Measurements from ENCODE around the gene DNAJB2.

Gene DNAJB2

DNA sequence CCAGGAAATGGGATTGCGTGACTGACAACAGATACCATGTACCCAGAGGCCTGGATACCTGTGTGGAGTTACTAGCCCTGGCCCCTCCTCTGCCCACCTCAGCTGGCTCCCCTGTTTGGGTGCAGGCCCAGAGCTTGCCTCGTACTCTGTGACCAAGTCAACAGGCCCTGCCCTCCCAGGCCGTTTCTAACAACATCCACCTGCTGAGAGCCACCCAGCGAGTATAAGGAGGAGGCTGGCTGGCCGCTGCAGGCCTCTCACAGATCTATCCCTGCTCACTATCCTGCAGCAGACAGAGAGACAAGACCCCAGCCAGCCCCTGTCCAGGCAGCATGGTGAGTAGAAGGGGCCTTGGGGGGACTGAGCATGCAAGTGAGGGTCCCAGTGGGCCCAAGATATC is 12.9 kb upstream of the DNAJB2 start:
- TF ChIP-seq, protein P1, sequence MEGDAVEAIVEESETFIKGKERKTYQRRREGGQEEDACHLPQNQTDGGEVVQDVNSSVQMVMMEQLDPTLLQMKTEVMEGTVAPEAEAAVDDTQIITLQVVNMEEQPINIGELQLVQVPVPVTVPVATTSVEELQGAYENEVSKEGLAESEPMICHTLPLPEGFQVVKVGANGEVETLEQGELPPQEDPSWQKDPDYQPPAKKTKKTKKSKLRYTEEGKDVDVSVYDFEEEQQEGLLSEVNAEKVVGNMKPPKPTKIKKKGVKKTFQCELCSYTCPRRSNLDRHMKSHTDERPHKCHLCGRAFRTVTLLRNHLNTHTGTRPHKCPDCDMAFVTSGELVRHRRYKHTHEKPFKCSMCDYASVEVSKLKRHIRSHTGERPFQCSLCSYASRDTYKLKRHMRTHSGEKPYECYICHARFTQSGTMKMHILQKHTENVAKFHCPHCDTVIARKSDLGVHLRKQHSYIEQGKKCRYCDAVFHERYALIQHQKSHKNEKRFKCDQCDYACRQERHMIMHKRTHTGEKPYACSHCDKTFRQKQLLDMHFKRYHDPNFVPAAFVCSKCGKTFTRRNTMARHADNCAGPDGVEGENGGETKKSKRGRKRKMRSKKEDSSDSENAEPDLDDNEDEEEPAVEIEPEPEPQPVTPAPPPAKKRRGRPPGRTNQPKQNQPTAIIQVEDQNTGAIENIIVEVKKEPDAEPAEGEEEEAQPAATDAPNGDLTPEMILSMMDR (IDR thresholded peaks at IDR 0.05; ENCODE audit: control extremely low read depth, extremely low read depth, low read depth, missing control alignments) = no peak
- ChIA-PET CTCF (interaction anchor here (1.1 to 12.8 kb wide), 7 partner anchors 8 to 107 kb away, joined by 3 to 114 read pairs (median 4); partner anchors contain the start of genes DNAJB2 and TUBA4B), POLR2A (no interaction called here)
- no peak for DNase-seq (ENCODE audit: extremely low spot score)

DNA sequence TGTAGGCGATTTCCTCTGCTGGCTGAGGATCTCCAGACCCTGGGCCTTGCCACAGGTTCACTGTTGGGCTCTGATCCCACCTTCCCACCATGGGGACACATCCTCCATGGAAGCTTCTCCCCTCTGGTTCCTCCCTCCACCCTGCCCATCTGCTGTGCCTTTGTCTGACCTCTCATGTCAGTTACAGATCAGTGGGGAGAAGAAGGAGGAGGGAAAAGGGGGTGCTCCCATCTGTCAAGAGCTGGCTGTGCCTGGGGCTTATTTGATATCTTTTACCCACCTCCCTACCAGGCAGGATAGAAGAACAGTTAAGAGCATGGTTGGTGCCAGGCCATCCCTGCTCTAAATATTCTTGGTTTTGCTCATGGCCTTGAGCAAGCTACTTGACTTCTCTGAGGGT is 12.3 kb upstream of the DNAJB2 start:
- CTCF ChIA-PET = interaction anchor here (1.1 to 12.8 kb wide), 7 partner anchors 9 to 108 kb away, joined by 3 to 114 read pairs (median 4); partner anchors contain the start of genes DNAJB2 and TUBA4B
- no peak for DNase-seq (ENCODE audit: extremely low spot score)
- TF ChIP-seq, protein P1 (IDR thresholded peaks at IDR 0.05; ENCODE audit: control extremely low read depth, extremely low read depth, low read depth, missing control alignments) = no peak
- POLR2A ChIA-PET = no interaction called here

DNA sequence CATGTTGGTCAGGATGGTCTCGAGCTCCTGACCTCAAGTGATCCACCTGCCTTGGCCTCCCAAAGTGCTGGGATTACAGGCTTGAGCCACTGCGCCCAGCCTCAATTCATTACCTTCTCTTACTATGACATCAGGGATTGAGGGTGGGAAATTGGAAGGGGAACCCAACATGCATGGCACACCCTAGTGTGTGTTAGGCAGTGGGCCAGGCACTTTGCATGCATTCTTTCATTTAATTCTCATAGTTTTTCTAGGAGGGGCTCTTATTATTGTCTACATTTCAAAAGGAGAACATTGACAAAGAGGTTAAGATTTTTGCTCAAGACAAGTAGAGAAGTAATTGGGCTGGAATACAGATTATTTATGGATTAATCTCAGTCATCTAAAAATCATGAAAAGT is 10.9 kb upstream of the DNAJB2 start:
- POLR2A ChIA-PET = no interaction called here
- CTCF ChIA-PET = interaction anchor here (2.0 to 12.8 kb wide), 3 partner anchors 8 to 27 kb away, joined by 8 to 114 read pairs (median 8); partner anchors contain the start of gene DNAJB2
- DNase-seq (ENCODE audit: extremely low spot score) = no peak
- TF ChIP-seq, protein P1 (IDR thresholded peaks at IDR 0.05; ENCODE audit: control extremely low read depth, extremely low read depth, low read depth, missing control alignments) = no peak

DNA sequence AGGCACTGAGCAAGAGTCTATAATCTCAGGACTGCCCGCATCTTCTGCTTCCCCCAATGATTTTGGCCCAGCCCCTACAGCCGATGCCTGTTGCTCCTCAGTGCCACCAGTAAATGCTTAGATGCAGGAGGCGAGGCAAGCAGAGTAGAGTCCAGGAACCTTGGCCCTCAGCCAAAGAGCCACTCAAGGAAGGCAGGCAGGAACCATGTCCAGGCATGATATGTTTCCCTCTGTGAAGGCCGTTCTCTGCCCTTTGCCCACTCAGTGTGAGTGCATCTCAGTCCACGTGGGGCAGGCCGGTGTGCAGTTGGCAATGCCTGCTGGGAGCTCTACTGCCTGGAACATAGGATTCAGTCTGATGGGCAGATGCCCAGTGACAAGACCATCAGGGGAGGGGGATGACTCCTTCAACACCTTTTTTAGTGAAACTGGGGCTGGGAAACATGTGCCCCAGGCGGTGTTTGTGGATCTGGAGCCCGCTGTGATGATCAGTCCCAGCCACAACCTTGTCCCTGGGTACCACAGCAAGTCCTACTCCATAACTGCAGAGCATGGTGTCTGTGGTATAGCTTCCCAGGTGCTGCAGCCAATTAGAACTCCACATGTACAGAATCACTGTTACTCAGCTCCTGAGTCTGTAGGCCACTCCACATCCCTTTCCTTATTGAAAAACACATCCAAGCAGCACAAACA is 9.7 kb upstream of the DNAJB2 start:
- TF ChIP-seq, protein P1 (IDR thresholded peaks at IDR 0.05; ENCODE audit: control extremely low read depth, extremely low read depth, low read depth, missing control alignments) = no peak
- CTCF ChIA-PET = interaction anchor here (1.2 to 2.3 kb wide), 5 partner anchors 9 to 25 kb away, joined by 3 to 8 read pairs (median 6); partner anchors contain the start of gene DNAJB2
- POLR2A ChIA-PET = no interaction called here
- no peak for DNase-seq (ENCODE audit: extremely low spot score)

DNA sequence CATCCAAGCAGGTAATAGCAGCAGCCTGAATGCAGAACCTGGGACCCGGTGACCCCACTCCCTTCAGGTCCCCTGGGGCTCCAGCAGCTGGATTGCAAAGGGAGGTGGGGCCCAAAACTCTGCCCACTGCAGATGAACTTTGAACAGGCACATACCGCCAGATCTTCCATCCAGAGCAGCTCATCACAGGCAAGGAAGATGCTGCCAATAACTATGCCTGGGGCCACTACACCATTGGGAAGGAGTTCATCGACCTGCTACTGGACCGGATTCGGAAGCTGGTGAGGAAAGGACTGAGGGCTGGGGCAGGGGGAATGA is 9.2 kb upstream of the DNAJB2 start:
- CTCF ChIA-PET = interaction anchor here (1.2 to 2.3 kb wide), 5 partner anchors 9 to 25 kb away, joined by 3 to 8 read pairs (median 6); partner anchors contain the start of gene DNAJB2
- TF ChIP-seq, protein P1 (IDR thresholded peaks at IDR 0.05; ENCODE audit: control extremely low read depth, extremely low read depth, low read depth, missing control alignments) = no peak
- POLR2A ChIA-PET = no interaction called here
- DNase-seq (ENCODE audit: extremely low spot score) = no peak

DNA sequence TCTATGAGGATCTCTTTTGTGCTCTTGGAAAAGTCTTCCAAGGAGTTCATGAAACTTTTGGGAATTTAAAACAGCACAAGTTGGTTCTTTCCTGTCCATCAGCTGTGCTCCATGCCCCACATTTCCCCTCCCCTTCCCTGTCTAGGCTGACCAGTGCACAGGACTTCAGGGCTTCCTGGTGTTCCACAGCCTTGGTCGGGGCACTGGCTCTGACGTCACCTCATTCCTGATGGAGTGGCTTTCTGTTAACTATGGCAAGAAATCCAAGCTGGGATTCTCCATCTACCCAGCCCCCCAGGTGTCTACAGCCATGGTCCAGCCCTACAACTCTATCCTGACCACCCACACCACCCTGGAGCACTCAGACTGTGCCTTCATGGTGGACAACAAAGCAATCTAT is 8.1 kb upstream of the DNAJB2 start:
- TF ChIP-seq, protein P1 (IDR thresholded peaks at IDR 0.05; ENCODE audit: control extremely low read depth, extremely low read depth, low read depth, missing control alignments) = no peak
- CTCF ChIA-PET = interaction anchor here (1.8 to 2.3 kb wide), 2 partner anchors 10 to 24 kb away, joined by 6 to 8 read pairs; no protein-coding TSS in a partner anchor
- POLR2A ChIA-PET = no interaction called here

More for the DNA sequence above, 8.1 kb upstream of the DNAJB2 start:
- no peak for DNase-seq (ENCODE audit: extremely low spot score)
